NK-92 treated with Interleukin-12 subunit alpha and Interleukin-12 subunit beta, amount 100 ng/mL, for 24 hours (cell line): ENCODE results near the gene DNAJC17.
A peak's percentile ranks its signal among the peaks of the same experiment; 100 is the strongest.

Source experiments
- DNase-seq: peaks from one replicate; lab custom pipeline; 2025; lab: John Stamatoyannopoulos, UW

Gene DNAJC17

GRCh38 chr15:40790718-40791117, 16.6 kb downstream of the DNAJC17 start:
- no peak for DNase-seq

DNA sequence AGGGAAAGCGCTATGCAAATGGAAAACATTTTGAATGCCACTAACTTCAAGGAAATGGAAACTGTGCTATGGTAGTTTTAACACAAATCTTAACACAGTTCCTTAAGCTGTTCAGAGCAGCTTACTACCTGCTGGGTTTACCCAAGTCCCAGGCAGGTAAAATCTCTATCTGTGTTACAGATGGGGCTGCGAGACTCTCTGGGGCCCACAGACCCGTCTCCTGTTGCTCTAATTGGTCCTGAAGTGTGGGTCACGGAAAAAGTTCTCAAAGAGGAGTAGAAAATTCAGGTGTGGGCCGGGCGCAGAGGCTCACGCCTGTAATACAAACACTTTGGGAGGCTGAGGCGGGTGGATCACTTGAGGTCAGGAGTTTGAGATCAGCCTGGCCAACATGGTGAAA, 17.3 kb downstream of the DNAJC17 start:
- no peak for DNase-seq

- DNase-seq, result no peak
Measured at GRCh38 chr15:40789119-40789518, 18.2 kb downstream of the DNAJC17 start.

DNA sequence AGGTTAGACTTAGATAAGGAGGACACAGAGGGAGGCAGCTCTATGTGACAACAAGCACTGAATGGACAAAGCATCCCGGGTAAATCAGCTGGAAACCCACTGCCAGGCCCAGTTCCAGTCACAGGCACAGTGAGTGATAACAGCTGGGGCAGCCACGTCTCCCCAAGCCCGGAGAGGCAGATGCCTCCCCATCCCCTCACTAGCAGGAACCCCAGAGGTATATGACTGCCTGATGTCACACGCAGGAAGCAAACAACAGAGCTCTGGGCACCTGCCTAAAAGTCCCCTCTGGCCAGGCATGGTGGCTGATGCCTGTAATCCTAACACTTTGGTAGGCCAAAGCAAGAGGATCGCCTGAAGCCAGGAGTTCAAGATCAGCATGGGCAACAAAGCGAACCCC, 19.3 kb downstream of the DNAJC17 start:
- no peak for DNase-seq

- DNase-seq, result no peak
Measured at GRCh38 chr15:40787344-40787841, 19.9 kb downstream of the DNAJC17 start.

DNA sequence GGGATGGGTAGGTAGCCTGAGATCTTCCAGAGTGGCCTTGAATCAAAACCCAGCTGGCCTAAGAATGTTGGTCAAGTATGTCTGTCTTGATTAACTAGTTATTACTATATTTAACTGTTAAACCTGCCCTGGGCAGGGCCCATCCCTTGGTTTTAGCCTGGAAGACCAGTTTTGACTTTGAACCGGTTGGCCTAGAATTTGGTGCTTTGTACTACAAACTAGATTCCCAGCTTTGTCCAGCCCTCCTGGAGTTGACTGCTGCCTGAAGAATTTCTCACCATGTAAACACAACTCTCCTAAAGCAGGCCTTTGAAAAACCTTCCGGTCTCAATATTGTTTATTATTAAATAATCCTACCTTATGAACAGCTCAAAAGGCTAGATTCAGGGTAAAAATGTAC, 21.5 kb downstream of the DNAJC17 start:
- no peak for DNase-seq

GRCh38 chr15:40785164-40785563, 22.1 kb downstream of the DNAJC17 start:
- DNase-seq, result no peak

DNA sequence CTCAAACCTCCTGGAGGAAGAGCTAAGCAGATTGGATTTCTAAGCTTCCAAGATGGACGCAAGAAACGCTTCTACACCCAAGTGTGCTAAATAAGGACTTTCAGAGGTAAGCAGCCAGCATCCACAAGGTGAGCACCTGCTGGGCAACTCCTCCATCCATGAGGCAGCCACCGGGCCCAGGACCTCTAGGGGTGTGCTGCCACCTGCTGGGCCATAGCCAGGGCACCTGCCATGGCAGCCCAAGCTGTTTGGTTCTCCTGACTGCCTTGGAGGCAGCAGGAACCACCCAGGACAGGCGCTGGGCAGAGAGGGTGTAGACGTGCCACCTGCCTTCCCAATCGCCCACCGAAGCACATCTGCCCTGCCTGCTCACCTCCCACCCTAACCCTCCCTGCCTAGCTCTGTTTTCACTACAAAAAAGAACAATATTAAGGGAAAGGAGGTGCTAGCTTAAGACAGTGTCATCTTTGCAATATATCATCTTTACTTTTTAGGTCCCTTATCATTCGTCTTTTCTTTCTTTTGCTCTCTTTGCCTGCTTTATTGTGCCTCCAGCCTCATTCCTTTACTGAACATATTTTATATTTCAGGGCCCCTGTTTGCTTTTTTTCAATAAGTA, 24.6 kb downstream of the DNAJC17 start:
- DNase-seq, result peak; percentile 75

GRCh38 chr15:40776537-40777141, 30.6 kb downstream of the DNAJC17 start:
- DNase-seq, result peak; percentile 55

GRCh38 chr15:40775740-40776536, 31.3 kb downstream of the DNAJC17 start:
- no peak for DNase-seq

DNA sequence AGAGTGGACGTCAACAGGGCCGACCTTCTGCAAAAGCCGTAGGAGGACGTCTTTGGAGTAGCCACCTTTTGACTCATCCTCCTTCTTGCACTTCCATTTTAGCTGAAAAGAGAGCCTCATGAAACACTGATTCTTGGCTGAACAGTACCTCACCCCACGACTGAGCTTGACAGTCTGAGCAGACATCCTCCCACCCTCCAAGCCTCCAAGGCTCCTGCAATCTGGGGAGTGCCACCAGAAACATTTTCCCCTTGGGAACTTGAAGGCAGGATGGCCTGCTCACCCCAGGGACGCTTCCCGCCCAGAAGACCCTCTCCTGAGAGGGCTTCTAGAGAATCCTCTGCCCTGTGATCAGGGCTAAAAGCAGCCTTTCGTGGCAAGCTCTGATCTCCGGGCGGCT, 32.3 kb downstream of the DNAJC17 start:
- DNase-seq, result no peak

DNA sequence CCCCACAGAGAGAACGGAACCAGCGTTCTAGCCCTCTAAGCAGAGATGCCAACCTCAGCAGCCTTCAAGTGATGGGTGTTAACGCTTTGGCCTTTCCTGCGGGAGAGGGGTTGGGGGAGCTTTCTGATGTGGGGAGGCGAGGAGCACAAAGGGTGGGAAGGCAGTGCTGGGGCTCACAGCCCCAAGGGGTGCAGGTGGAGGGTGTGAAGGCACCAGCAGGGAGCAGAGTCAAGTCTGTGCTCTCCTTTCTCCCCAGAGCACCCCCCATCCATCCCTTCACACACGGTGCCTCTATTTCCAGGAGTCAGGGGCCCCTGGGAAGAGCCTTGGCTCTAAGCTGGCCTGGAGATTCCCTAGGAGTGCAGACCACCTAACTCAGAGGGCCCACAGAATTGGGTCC, 33.4 kb downstream of the DNAJC17 start:
- DNase-seq, result no peak

DNA sequence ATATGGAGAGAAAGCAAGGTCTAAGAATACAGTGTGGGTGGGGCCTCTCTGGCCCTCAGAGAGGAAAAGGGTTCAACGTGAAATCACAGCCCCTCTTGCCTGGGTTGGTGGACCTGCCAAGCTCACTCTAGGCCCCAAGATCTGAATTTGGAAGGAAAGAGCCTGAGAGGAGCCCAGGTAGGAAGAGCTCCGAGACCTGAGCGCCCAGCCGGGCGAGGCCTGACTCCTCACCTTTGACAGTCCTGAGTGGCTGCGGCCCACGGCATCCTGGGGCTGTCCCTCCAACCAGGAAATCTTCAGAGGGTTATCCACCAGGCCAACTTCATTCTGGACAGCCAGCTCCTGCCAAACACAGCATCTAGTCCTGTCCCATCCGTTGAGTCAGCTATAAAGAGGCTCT, 33.8 kb downstream of the DNAJC17 start:
- no peak for DNase-seq

DNA sequence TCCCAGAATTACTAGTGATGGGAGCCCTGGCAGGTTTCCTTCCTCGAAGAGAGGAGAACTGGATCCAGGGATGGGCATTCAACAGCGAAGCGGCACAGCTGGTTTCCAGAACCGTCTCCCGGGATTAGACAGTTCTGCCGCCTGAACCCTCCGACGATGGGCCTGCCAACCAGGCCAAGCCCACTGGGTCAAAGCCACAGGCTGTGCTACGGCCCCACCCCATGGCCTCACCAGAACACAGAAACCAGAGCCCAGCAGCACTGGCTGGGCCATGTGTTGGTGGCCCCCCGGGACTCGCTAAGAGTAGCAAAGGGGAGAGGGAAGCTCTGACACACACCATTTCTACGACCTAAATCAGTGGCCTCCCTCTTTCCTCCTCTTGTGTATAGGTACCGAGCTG, 35.3 kb downstream of the DNAJC17 start:
- no peak for DNase-seq

DNA sequence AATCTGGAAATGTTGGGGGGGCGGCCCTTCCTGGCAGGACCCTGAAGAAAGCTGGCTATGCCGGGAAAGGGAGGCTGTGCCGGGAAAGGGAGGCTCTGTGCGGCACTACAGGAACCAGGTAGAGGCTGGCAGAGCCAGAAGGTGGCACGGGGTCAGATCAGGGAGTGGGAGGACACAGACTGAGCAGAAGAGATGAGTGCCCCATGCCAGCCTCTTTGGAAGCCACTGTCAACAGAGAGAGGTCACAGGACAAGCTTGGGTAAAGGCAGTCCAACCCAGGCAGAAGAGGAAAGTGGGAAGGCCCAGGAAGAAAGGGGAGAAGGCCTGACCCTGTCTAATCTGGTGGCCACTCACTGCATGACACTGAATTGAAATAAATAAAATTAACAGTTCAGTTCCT, 36.0 kb downstream of the DNAJC17 start:
- no peak for DNase-seq

DNA sequence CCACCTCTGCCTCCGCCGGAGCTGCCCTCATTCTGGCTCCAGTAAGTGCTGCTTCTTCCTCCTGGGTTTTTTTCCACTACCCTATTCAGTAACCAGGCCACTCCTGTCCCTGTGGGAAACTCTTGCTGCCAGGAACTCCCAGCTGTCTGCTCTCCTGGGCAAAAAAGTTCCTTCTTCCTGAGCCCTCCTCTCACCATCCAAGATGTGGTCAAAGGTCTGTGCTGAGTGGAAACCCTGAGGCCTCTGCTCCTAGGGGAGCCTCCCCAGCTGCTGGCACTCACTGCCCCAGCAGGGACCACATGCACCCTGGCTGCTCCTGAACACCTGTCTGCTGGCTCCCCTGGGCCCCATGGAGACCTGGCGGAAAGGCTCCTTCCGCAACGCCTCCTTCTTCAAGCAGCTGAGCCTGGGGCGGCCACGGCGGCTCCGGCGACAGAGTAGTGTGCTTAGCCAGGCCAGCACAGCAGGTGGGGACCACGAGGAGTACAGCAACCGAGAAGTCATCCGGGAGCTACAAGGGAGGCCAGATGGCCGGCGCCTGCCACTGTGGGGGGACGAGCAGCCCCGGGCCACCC, 37.0 kb downstream of the DNAJC17 start:
- DNase-seq, result no peak

- DNase-seq, result no peak
Measured at GRCh38 chr15:40769274-40770146, 37.8 kb downstream of the DNAJC17 start, which contains the start of gene C15orf62. C15orf62 (plus strand) TSS chr15:40769980; CDS start chr15:40770496, 516 bp downstream.

- DNase-seq, result no peak
Measured at GRCh38 chr15:40768521-40769273, 38.6 kb downstream of the DNAJC17 start.

GRCh38 chr15:40767838-40768500, 39.3 kb downstream of the DNAJC17 start:
- no peak for DNase-seq
